A673 (cell line): ENCODE results near the gene RPS6KA5. TPM values are rescaled to one million over a fixed set of nuclear protein-coding genes. Genes with fewer than 3 reads are reported as not detected.

ENCODE experiments used
- BruUV-seq: library from RNA; stranded (reverse); fragments of 400-500 nt; replicated peaks from 2 replicates; lab custom pipeline; 2021; lab: Mats Ljungman, UMichigan
- CTCF ChIA-PET: fragments of 300-600 bp; sonication (Branson Sonifier 250); formaldehyde crosslinking; loops from one replicate; lab custom pipeline; 2022; ENCODE audit warnings: antibody characterized with exemption; lab: Charles Lee
- POLR2A ChIA-PET: fragments of 300-600 bp; sonication (Branson Sonifier 250); formaldehyde crosslinking; loops from one replicate; lab custom pipeline; 2022; ENCODE audit warnings: antibody characterized with exemption; ENCODE audit not compliant: low non-redundant PET; lab: Charles Lee
- DNase-seq: peaks from one replicate; pipeline ENCODE4 v3.0.0-alpha.2; 2015; ENCODE audit warnings: low spot score
- H3K27ac ChIP-seq: fragments of 200-600 bp; sonication (generic); 2 replicates; pipeline ENCODE4 v1.5.1; 2016; ENCODE audit warnings: mixed run types, low read depth, mild to moderate bottlenecking, mixed read lengths, antibody characterized with exemption, low read length; ENCODE audit not compliant: poor library complexity, severe bottlenecking
- H3K27me3 ChIP-seq: fragments of 200-600 bp; sonication (generic); replicated peaks from 2 replicates; pipeline ENCODE4 v1.6.1; 2017; ENCODE audit warnings: mixed run types, low read depth, mild to moderate bottlenecking, mixed read lengths, antibody characterized with exemption, low read length; ENCODE audit not compliant: insufficient read depth, poor library complexity
- H3K36me3 ChIP-seq: fragments of 200-600 bp; sonication (generic); 2 replicates; pipeline ENCODE4 v1.6.1; 2016; ENCODE audit warnings: mixed run types, mild to moderate bottlenecking, mixed read lengths, antibody characterized with exemption, low read length; ENCODE audit not compliant: insufficient read depth, poor library complexity, severe bottlenecking
- H3K4me1 ChIP-seq: fragments of 200-600 bp; sonication (generic); 2 replicates; pipeline ENCODE4 v1.6.1; 2017; ENCODE audit warnings: mixed run types, mild to moderate bottlenecking, mixed read lengths, antibody characterized with exemption, low read length; ENCODE audit not compliant: insufficient read depth, poor library complexity, severe bottlenecking
- H3K4me3 ChIP-seq: fragments of 200-600 bp; sonication (generic); 2 replicates; pipeline ENCODE4 v1.5.1; 2016; ENCODE audit warnings: low read depth, mixed run types, mild to moderate bottlenecking, mixed read lengths, low read length; ENCODE audit not compliant: poor library complexity, severe bottlenecking
- H3K9me3 ChIP-seq: fragments of 200-600 bp; sonication (generic); 2 replicates; pipeline ENCODE4 v1.6.1; 2016; ENCODE audit warnings: mixed run types, low read depth, mild to moderate bottlenecking, mixed read lengths, antibody characterized with exemption, low read length; ENCODE audit not compliant: poor library complexity, severe bottlenecking
- CTCF ChIP-seq: fragments of 300-800, 200-600 bp; sonication (generic); conservative IDR thresholded peaks from 2 replicates; pipeline ENCODE4 v1.5.1; 2017; ENCODE audit warnings: low read depth, mild to moderate bottlenecking, antibody characterized with exemption, low read length, moderate library complexity, mixed read lengths
- EZH2 ChIP-seq: fragments of 200-600 bp; sonication (generic); IDR thresholded peaks from 2 replicates; pipeline ENCODE4 v1.6.1; 2017; ENCODE audit warnings: borderline replicate concordance, low read depth, mild to moderate bottlenecking, mixed read lengths, antibody characterized with exemption, low read length; ENCODE audit not compliant: poor library complexity, severe bottlenecking
- intact Hi-C: fragments of 100-400 bp; cut with micrococcal nuclease; formaldehyde crosslinking; loops from one replicate; pipeline ENCODE4 v1.10.0; 2022; ENCODE audit not compliant: unreplicated experiment
- total RNA-seq: library from RNA; stranded (reverse); gene quantifications from 2 replicates; pipeline ENCODE4 v1.2.3, GENCODE V29; 2021

The RPS6KA5 gene
- total RNA-seq, 1 experiment from 2014 or later, result 7.6 TPM

GRCh38 chr14:90999299-90999698 lies 61.1 kb downstream of the RPS6KA5 start:
- CTCF ChIA-PET, result no interaction called here
- Histone ChIP-seq H3K4me1 (no peaks in the 10 kb centered on the region), H3K4me3 (no peak overlapping the region)

DNA sequence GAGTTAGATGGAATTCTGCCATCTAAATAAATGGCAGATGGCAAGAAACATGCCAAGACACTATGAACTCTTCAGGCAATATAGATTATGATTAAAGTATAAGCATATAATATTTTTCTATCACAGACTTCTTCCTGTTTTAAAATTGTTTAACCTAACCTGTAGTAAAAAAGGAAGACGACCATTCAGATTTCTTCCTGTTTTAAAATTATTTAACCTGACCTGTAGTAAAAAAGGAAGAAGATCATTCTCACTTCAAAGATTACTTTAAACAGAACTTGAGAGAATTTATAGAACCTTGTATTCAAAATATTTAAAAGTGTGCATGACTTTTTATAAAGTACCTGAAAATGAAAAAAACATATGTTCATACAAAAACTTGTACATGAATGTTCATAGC lies 63.5 kb downstream of the RPS6KA5 start:
- no peaks in the 10 kb centered on the region for H3K27me3 ChIP-seq
- no peaks in the 10 kb centered on the region for H3K9me3 ChIP-seq
- TF ChIP-seq CTCF (no peak), EZH2 (no peak)
- no peak overlapping the region for H3K4me3 ChIP-seq
- intact Hi-C loops, result no loop called here
- H3K4me1 ChIP-seq, result no peaks in the 10 kb centered on the region
- CTCF ChIA-PET, result no interaction called here
- no peak for DNase-seq
- BruUV-seq, result no TSS peak
- H3K27ac ChIP-seq, result no peak overlapping the region
- POLR2A ChIA-PET, result no interaction called here
- H3K36me3 ChIP-seq, result no peaks in the 10 kb centered on the region

More at GRCh38 chr14:90999299-90999698, 61.1 kb downstream of the RPS6KA5 start:
- POLR2A ChIA-PET, result no interaction called here
- BruUV-seq, result no TSS peak
- Histone ChIP-seq H3K36me3 (no peaks in the 10 kb centered on the region), H3K9me3 (no peaks in the 10 kb centered on the region), H3K27ac (no peak overlapping the region), H3K27me3 (no peaks in the 10 kb centered on the region)
- DNase-seq, result no peak
- TF ChIP-seq CTCF, result no peak
- TF ChIP-seq EZH2, result no peak
- intact Hi-C loops, result no loop called here

DNA sequence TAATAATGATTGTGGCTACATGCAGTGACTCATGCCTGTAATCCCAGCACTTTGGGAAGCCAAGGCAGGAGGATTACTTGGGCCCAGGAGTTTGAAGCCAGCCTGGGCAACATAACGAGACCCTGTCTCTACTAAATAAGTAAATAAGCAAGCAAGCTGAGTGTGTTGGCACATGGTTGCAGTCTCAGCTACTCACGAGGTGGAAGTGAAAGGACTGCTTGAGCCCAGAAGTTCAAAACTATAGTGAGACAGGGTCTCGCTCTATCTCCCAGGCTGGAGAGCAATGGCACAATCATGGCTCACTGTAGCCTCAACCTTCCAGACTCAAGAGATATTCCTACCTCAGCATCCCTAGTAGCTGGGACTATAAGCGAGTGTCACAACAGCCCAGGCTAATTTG lies 64.7 kb downstream of the RPS6KA5 start:
- Histone ChIP-seq H3K27me3 (no peaks in the 10 kb centered on the region), H3K36me3 (no peaks in the 10 kb centered on the region), H3K27ac (no peak overlapping the region), H3K4me1 (no peaks in the 10 kb centered on the region), H3K9me3 (no peaks in the 10 kb centered on the region), H3K4me3 (no peak overlapping the region)
- no TSS peak for BruUV-seq
- TF ChIP-seq CTCF, result no peak
- no peak for TF ChIP-seq EZH2
- no peak for DNase-seq
- ChIA-PET POLR2A (no interaction called here), CTCF (no interaction called here)
- intact Hi-C loops, result no loop called here
